Measurements from ENCODE around the gene SYT1.

GRCh38 chr12:79143803-79144202 lies 279.2 kb downstream of the SYT1 start:
- no peak for TF ChIP-seq POLR2AphosphoS5 (IDR thresholded peaks at IDR 0.05; ENCODE audit: borderline replicate concordance, low read depth, low read length)
- TF ChIP-seq EZH2 (IDR thresholded peaks at IDR 0.05): no peak
